GM19463 (cell line): Measurements from ENCODE around the gene TMEM220.

ENCODE experiments used
- ATAC-seq: cut with Tn5 transposase; IDR thresholded peaks from one replicate; pipeline ENCODE4 v1.9.1; 2021; ENCODE audit warnings: mild to moderate bottlenecking, moderate library complexity; ENCODE audit not compliant: unreplicated experiment

Gene TMEM220

GRCh38 chr17:10673312-10673711 lies 56.5 kb downstream of the TMEM220 start:
- ATAC-seq, result no peak

- no peak for ATAC-seq
Measured at GRCh38 chr17:10668775-10669174, 61.0 kb downstream of the TMEM220 start.

DNA sequence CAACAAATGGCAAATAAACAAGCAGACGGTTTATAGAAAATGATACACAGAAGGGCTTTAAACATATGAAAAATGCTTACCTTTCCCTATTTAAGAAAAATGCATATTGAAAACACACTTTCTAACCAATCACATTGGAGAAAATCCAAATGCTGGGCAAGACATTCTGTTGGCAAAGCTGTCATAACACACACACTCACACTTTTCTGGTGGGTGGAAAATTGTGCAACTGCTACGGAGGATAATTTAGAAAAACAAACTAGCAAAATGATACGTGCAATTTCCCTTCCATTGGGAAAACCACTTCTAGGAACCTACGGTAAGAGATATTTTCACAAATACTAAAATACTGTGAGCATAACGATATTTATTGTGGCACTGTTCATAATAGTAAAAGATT lies 62.9 kb downstream of the TMEM220 start:
- no peak for ATAC-seq

DNA sequence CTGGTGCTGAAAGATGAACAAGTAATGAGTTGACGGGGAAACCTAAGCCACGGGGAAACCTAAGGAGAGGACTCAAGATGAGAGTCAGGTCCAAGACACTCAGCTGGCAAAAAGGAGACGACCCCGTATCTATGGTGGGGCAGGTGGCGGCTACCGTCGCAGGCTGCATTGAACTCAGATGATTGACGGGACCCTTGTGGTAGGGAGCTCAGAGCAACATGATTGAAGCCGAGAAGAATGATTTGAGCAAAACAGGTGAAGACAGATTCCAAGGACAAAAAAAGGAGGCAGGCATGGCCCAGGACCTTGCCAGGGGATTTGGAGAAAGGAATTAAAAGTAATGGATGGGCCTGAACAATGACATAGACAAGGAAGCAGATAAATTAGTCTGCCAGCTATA lies 65.3 kb downstream of the TMEM220 start:
- no peak for ATAC-seq
